ENCODE data around the gene PROP1.
"Not testable (repeated sequence)": the region's sequence is repeated elsewhere in the genome, so short reads cannot be mapped to it uniquely, and the experiment has no call there.

- not testable (repeated sequence) for TF ChIP-seq CTCF (IDR thresholded peaks at IDR 0.05; ENCODE audit: low read depth, low read length, poor library complexity, severe bottlenecking); EZH2phosphoT487 (IDR thresholded peaks at IDR 0.05; ENCODE audit: borderline replicate concordance, low read length)
These were observed 52.0 kb downstream of the PROP1 start for GRCh38 chr5:177943805-177944736.

All from DOHH2 (cell line).